Transverse colon (tissue), 4 donors: ENCODE results near the gene PIGW. TPM values are rescaled to one million over a fixed set of nuclear protein-coding genes. Genes with fewer than 3 reads are reported as not detected.

Experiments used
- DNase-seq: peaks from one replicate; pipeline ENCODE4 v3.0.0-alpha.2; 2019
- H3K27ac ChIP-seq, 4 donors: fragments of 200-600 bp; sonication (generic); 2 replicates each; pipeline ENCODE4 v1.5.1; 2016 to 2018; ENCODE audit warnings: inconsistent platforms in 4 of 4
- H3K27me3 ChIP-seq: fragments of 200-600 bp; sonication (generic); 2 replicates; pipeline ENCODE4 v1.5.1; 2017; ENCODE audit warnings: inconsistent platforms
- H3K36me3 ChIP-seq, 4 donors: fragments of 200-600 bp; sonication (generic); 2 replicates each; pipeline ENCODE4 v1.5.1; 2017 to 2019; ENCODE audit warnings: inconsistent platforms in 4 of 4
- H3K4me1 ChIP-seq, 4 donors: fragments of 200-600 bp; sonication (generic); 2 replicates each; pipeline ENCODE4 v1.5.1; 2017 to 2020; ENCODE audit warnings: inconsistent platforms in 4 of 4
- H3K4me3 ChIP-seq, 4 donors: fragments of 200-600 bp; sonication (generic); 1 replicate in 1 of 4; 2 replicates in 3 of 4; pipeline versions ENCODE4 v1.5.1 to v1.6.1; 2017 to 2019; ENCODE audit warnings: inconsistent platforms in 4 of 4
- H3K9me3 ChIP-seq, 2 donors: fragments of 200-600 bp; sonication (generic); 2 replicates each; pipeline ENCODE4 v1.5.1; 2017 to 2019; ENCODE audit warnings: inconsistent platforms in 2 of 2
- EP300 ChIP-seq: sonication (generic); formaldehyde crosslinking; IDR thresholded peaks from one replicate; pipeline ENCODE4 v1.6.1; 2017; ENCODE audit warnings: antibody characterized with exemption, low read depth
- POLR2A ChIP-seq: fragments of 450-650 bp; IDR thresholded peaks from one replicate; pipeline ENCODE4 v1.6.1; 2016; ENCODE audit warnings: antibody characterized with exemption, mild to moderate bottlenecking, moderate library complexity
- POLR2AphosphoS5 ChIP-seq, 3 donors: sonication (generic); formaldehyde crosslinking; IDR thresholded peaks; one replicate each; pipeline ENCODE4 v1.6.1; 2016; ENCODE audit warnings: antibody characterized with exemption in 3 of 3
- WGBS, 2 donors: methylation state at CpG; one replicate each; pipeline ENCODE4 v1.1.5; 2018; ENCODE audit warnings: low coverage in 1 of 2; 5-methylcytosine and 5-hydroxymethylcytosine counted together
- in situ Hi-C, 4 donors: fragments of 200-750 bp; cut with MboI; loops; one replicate each; pipeline versions ENCODE4 v1.15.0 to v1.15.1; 2017; ENCODE audit warnings: low sequenced_read_pairs in 3 of 4, low pct_ligation_motif_present in 1 of 4, low pct_unique_long_range_greater_than_20kb in 1 of 4
- intact Hi-C: fragments of 100-400 bp; cut with DNase I; formaldehyde crosslinking; loops from one replicate; pipeline ENCODE4 v1.15.1; 2023; ENCODE audit warnings: low total_unique reads
- total RNA-seq, 4 donors: library from RNA; depleted of rRNA; stranded (reverse); fragments of >200 nt; gene quantifications; one replicate each; pipeline ENCODE4 v1.1.0, GENCODE V29; 2016
- TF ChIP-seq, protein P1 (sequence below), 5 experiments: fragments of 200-600 bp in 3 of 5; fragments of 450-650 bp in 2 of 5; sonication (generic) in 3 of 5; IDR thresholded peaks; 1 replicate in 2 of 5; 2 replicates in 3 of 5; pipeline ENCODE4 v1.5.1; 2016 to 2017; ENCODE audit warnings: antibody characterized with exemption in 5 of 5, inconsistent platforms in 3 of 5, mild to moderate bottlenecking in 2 of 5, moderate library complexity in 1 of 5

PIGW gene
- total RNA-seq, 4 donors from 2014 or later = 2.6 to 4.6 (median 4.4) TPM; not detected in 1

DNA sequence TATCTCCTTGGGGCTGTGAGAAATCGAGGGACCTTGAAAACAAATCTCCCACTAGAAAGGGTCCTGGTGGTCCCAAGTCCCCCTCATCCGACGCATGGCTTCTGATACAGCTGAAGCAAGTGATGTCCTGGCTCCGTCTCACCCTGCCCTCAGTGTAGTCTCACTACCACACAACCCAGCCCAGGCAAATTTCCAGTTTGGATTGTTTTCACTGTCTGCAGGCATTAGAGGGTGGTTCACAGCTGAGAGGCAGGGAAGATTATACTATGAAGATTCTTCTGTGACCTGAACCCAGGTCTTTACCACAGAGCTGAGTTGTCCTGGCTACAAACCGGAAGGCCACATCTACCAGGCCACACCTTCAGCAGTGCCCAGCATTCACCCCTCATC, 30.6 kb upstream of the PIGW start:
- Histone ChIP-seq H3K27ac (no peak overlapping the region), H3K36me3 (peaks cover 0 to 9% (median 0%) of the 10 kb centered on the region in 4 donors), H3K27me3 (no peaks in the 10 kb centered on the region), H3K9me3 (no peaks in the 10 kb centered on the region), H3K4me3 (no peak overlapping the region), H3K4me1 (no peaks in the 10 kb centered on the region)
- WGBS, 2 donors = 99% methylated on average over 4 of the region's 5 CpGs; no CpG with 5 or more reads in 1 of the 2 donors
- intact Hi-C loops = no loop called here
- TF ChIP-seq POLR2AphosphoS5 (IDR thresholded peaks at IDR 0.05) = no peak
- TF ChIP-seq EP300 = no peak
- TF ChIP-seq POLR2A = no peak
- TF ChIP-seq, protein P1, sequence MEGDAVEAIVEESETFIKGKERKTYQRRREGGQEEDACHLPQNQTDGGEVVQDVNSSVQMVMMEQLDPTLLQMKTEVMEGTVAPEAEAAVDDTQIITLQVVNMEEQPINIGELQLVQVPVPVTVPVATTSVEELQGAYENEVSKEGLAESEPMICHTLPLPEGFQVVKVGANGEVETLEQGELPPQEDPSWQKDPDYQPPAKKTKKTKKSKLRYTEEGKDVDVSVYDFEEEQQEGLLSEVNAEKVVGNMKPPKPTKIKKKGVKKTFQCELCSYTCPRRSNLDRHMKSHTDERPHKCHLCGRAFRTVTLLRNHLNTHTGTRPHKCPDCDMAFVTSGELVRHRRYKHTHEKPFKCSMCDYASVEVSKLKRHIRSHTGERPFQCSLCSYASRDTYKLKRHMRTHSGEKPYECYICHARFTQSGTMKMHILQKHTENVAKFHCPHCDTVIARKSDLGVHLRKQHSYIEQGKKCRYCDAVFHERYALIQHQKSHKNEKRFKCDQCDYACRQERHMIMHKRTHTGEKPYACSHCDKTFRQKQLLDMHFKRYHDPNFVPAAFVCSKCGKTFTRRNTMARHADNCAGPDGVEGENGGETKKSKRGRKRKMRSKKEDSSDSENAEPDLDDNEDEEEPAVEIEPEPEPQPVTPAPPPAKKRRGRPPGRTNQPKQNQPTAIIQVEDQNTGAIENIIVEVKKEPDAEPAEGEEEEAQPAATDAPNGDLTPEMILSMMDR (IDR thresholded peaks at IDR 0.05) = no peak
- DNase-seq = no peak
- in situ Hi-C loops = no loop called here

DNA sequence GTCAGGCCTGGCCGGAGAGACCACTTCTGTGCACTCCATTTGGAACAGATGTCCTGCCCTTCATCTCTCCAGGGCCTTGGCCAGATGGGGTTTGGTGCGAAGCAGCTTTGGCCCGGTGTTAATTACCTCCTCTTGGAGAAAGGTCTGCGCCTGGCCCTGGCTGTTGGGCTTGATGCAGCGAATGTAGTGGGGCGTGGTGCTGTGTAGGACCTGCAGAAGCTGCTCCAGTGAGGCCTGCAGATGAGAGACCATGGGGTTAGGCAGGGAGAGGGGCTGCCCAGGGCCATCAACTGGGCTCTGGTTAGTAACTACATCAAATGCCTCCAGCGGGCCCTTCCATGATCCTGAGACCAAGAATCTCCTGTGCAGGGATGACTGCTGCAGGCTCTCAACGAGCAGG, 29.6 kb upstream of the PIGW start:
- no peak overlapping the region for H3K27ac ChIP-seq
- H3K27me3 ChIP-seq = no peaks in the 10 kb centered on the region
- H3K4me1 ChIP-seq = no peaks in the 10 kb centered on the region
- in situ Hi-C loops = no loop called here
- no peak overlapping the region for H3K4me3 ChIP-seq
- intact Hi-C loops = no loop called here
- no peaks in the 10 kb centered on the region for H3K9me3 ChIP-seq
- WGBS, 2 donors = 97% methylated on average over 7 of the region's 8 CpGs; no CpG with 5 or more reads in 1 of the 2 donors
- TF ChIP-seq, protein P1 (IDR thresholded peaks at IDR 0.05) = no peak
- TF ChIP-seq EP300 (no peak), POLR2AphosphoS5 (IDR thresholded peaks at IDR 0.05) (no peak), POLR2A (no peak)
- peaks cover 0 to 9% (median 0%) of the 10 kb centered on the region in 4 donors for H3K36me3 ChIP-seq
- DNase-seq = no peak

DNA sequence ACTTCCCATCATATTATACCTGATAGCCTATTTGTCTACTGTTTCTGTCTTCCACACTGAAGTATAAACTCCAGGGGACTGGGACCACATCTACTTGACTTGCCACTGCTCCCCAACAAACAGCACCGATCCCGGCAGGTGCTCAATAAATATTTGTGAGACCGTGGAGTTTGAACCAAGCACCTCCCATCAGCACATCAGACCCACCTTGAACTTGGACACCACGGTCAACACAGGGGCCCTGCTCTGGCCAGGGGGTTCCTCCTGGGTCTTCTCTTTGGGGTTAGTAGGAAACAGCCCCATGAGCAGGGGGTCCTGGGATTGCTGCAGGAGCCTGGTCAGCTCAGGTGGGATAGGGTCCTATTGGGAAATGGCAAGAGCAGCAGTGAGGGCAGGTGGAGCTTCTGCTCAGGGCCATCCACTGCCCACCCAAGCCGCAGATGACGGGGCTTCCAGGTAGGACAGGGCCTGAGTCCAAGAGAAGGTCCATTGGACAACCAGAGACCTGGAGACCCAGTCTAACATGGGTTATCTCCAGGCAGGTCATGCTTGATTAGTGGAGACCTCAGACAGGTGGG, 28.4 kb upstream of the PIGW start:
- intact Hi-C loops = no loop called here
- no peak for DNase-seq
- in situ Hi-C loops = no loop called here
- H3K4me3 ChIP-seq = no peak overlapping the region
- H3K4me1 ChIP-seq = no peaks in the 10 kb centered on the region
- TF ChIP-seq POLR2A (no peak), POLR2AphosphoS5 (IDR thresholded peaks at IDR 0.05) (no peak), EP300 (no peak)
- TF ChIP-seq, protein P1 (IDR thresholded peaks at IDR 0.05) = no peak
- H3K36me3 ChIP-seq = peaks cover 0 to 9% (median 0%) of the 10 kb centered on the region in 4 donors
- H3K27me3 ChIP-seq = no peaks in the 10 kb centered on the region
- 80% methylated on average over 6 of the region's 6 CpGs; no CpG with 5 or more reads in 1 of the 2 donors for WGBS, 2 donors
- H3K27ac ChIP-seq = no peak overlapping the region
- H3K9me3 ChIP-seq = no peaks in the 10 kb centered on the region

DNA sequence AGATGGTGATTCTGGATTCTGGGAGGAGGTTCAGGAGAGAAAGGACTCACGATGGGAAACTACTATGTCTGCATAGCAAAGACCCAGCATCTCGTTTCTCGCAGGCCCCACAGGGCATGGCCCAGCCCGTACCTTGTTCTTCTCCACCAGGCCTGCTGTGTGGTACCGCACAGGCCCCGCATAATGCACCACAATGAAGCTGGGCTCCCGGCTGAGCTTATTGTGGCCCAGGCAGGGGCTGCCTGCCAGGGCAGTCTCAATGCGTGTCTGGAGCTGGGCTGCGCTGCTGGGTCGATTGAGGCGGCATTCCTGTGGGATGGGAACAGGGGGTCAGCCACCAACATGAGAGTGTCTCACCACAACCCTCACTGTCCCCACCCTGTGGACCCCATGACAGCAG, 28.0 kb upstream of the PIGW start:
- in situ Hi-C loops = no loop called here
- peaks cover 0 to 9% (median 0%) of the 10 kb centered on the region in 4 donors for H3K36me3 ChIP-seq
- no peak overlapping the region for H3K27ac ChIP-seq
- DNase-seq = no peak
- H3K9me3 ChIP-seq = no peaks in the 10 kb centered on the region
- intact Hi-C loops = no loop called here
- H3K4me3 ChIP-seq = no peak overlapping the region
- H3K27me3 ChIP-seq = no peaks in the 10 kb centered on the region
- 96% methylated on average over 7 of the region's 11 CpGs; no CpG with 5 or more reads in 1 of the 2 donors for WGBS, 2 donors
- H3K4me1 ChIP-seq = no peaks in the 10 kb centered on the region
- no peak for TF ChIP-seq EP300
- no peak for TF ChIP-seq POLR2AphosphoS5 (IDR thresholded peaks at IDR 0.05)
- no peak for TF ChIP-seq POLR2A
- TF ChIP-seq, protein P1 (IDR thresholded peaks at IDR 0.05) = no peak
